Measurements from ENCODE around the gene GCH1.

GRCh38 chr14:54840336-54840735, 62.3 kb downstream of the GCH1 start:
- TF ChIP-seq TEAD4 (CRISPR knock-in tag; IDR thresholded peaks at IDR 0.05) (no peak), MYBL2 (CRISPR knock-in tag; IDR thresholded peaks at IDR 0.05) (no peak), HMGA2 (CRISPR knock-in tag; IDR thresholded peaks at IDR 0.05) (no peak), TP53 (CRISPR knock-in tag; IDR thresholded peaks at IDR 0.05) (no peak), ZNF121 (CRISPR knock-in tag; IDR thresholded peaks at IDR 0.05) (no peak), ZNF232 (CRISPR knock-in tag; IDR thresholded peaks at IDR 0.05) (no peak)
- TF ChIP-seq, protein P1, sequence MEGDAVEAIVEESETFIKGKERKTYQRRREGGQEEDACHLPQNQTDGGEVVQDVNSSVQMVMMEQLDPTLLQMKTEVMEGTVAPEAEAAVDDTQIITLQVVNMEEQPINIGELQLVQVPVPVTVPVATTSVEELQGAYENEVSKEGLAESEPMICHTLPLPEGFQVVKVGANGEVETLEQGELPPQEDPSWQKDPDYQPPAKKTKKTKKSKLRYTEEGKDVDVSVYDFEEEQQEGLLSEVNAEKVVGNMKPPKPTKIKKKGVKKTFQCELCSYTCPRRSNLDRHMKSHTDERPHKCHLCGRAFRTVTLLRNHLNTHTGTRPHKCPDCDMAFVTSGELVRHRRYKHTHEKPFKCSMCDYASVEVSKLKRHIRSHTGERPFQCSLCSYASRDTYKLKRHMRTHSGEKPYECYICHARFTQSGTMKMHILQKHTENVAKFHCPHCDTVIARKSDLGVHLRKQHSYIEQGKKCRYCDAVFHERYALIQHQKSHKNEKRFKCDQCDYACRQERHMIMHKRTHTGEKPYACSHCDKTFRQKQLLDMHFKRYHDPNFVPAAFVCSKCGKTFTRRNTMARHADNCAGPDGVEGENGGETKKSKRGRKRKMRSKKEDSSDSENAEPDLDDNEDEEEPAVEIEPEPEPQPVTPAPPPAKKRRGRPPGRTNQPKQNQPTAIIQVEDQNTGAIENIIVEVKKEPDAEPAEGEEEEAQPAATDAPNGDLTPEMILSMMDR (IDR thresholded peaks at IDR 0.05) = no peak
- TF ChIP-seq, protein P2, sequence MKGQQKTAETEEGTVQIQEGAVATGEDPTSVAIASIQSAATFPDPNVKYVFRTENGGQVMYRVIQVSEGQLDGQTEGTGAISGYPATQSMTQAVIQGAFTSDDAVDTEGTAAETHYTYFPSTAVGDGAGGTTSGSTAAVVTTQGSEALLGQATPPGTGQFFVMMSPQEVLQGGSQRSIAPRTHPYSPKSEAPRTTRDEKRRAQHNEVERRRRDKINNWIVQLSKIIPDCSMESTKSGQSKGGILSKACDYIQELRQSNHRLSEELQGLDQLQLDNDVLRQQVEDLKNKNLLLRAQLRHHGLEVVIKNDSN (CRISPR knock-in tag; IDR thresholded peaks at IDR 0.05) = no peak
- TF ChIP-seq, protein P3, sequence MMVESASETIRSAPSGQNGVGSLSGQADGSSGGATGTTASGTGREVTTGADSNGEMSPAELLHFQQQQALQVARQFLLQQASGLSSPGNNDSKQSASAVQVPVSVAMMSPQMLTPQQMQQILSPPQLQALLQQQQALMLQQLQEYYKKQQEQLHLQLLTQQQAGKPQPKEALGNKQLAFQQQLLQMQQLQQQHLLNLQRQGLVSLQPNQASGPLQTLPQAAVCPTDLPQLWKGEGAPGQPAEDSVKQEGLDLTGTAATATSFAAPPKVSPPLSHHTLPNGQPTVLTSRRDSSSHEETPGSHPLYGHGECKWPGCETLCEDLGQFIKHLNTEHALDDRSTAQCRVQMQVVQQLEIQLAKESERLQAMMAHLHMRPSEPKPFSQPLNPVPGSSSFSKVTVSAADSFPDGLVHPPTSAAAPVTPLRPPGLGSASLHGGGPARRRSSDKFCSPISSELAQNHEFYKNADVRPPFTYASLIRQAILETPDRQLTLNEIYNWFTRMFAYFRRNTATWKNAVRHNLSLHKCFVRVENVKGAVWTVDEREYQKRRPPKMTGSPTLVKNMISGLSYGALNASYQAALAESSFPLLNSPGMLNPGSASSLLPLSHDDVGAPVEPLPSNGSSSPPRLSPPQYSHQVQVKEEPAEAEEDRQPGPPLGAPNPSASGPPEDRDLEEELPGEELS (CRISPR knock-in tag; IDR thresholded peaks at IDR 0.05) = no peak
- TF ChIP-seq, protein P4, sequence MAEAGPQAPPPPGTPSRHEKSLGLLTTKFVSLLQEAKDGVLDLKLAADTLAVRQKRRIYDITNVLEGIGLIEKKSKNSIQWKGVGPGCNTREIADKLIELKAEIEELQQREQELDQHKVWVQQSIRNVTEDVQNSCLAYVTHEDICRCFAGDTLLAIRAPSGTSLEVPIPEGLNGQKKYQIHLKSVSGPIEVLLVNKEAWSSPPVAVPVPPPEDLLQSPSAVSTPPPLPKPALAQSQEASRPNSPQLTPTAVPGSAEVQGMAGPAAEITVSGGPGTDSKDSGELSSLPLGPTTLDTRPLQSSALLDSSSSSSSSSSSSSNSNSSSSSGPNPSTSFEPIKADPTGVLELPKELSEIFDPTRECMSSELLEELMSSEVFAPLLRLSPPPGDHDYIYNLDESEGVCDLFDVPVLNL (CRISPR knock-in tag; IDR thresholded peaks at IDR 0.05; ENCODE audit: borderline replicate concordance, low read depth) = no peak
- TF ChIP-seq, protein P5, sequence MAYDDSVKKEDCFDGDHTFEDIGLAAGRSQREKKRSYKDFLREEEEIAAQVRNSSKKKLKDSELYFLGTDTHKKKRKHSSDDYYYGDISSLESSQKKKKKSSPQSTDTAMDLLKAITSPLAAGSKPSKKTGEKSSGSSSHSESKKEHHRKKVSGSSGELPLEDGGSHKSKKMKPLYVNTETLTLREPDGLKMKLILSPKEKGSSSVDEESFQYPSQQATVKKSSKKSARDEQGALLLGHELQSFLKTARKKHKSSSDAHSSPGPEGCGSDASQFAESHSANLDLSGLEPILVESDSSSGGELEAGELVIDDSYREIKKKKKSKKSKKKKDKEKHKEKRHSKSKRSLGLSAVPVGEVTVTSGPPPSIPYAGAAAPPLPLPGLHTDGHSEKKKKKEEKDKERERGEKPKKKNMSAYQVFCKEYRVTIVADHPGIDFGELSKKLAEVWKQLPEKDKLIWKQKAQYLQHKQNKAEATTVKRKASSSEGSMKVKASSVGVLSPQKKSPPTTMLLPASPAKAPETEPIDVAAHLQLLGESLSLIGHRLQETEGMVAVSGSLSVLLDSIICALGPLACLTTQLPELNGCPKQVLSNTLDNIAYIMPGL (CRISPR knock-in tag; IDR thresholded peaks at IDR 0.05) = no peak
- TF ChIP-seq, protein P6, sequence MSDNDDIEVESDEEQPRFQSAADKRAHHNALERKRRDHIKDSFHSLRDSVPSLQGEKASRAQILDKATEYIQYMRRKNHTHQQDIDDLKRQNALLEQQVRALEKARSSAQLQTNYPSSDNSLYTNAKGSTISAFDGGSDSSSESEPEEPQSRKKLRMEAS (CRISPR knock-in tag; IDR thresholded peaks at IDR 0.05) = no peak
